HUES48 (cell line): ENCODE results near the gene UPF1.

Experiments
- H3K27ac ChIP-seq: one replicate; pipeline ENCODE4 v1.7.0; 2013; ENCODE audit warnings: low read depth, low read length, inconsistent platforms
- H3K27me3 ChIP-seq: 2 replicates; pipeline ENCODE4 v1.6.1; 2013; ENCODE audit warnings: mild to moderate bottlenecking, low read length; ENCODE audit not compliant: control insufficient read depth, insufficient read depth
- H3K36me3 ChIP-seq: 2 replicates; pipeline ENCODE4 v1.6.1; 2013; ENCODE audit warnings: low read length; ENCODE audit not compliant: control insufficient read depth, insufficient read depth
- H3K4me1 ChIP-seq: 2 replicates; pipeline ENCODE4 v1.6.1; 2013; ENCODE audit warnings: mild to moderate bottlenecking, low read length; ENCODE audit not compliant: control insufficient read depth, insufficient read depth
- H3K4me3 ChIP-seq: 2 replicates; pipeline ENCODE4 v1.5.1; 2013; ENCODE audit warnings: mild to moderate bottlenecking, low read depth, low read length
- H3K9ac ChIP-seq: 2 replicates; pipeline ENCODE4 v1.6.1; 2013; ENCODE audit warnings: mild to moderate bottlenecking, low read depth, low read length, moderate library complexity
- H3K9me3 ChIP-seq: 2 replicates; pipeline ENCODE4 v1.6.1; 2013; ENCODE audit warnings: low read length; ENCODE audit not compliant: control insufficient read depth, insufficient read depth

Gene UPF1

GRCh38 chr19:18866800-18867123, 35.0 kb downstream of the UPF1 start:
- peaks cover 63% of the 10 kb centered on the region for H3K36me3 ChIP-seq
- H3K27me3 ChIP-seq, result no peaks in the 10 kb centered on the region; the same call in 1 of the 2 replicates
- no peak overlapping the region for H3K27ac ChIP-seq
- no peak overlapping the region for H3K9ac ChIP-seq
- H3K9me3 ChIP-seq, result no peaks in the 10 kb centered on the region
- no peak overlapping the region for H3K4me3 ChIP-seq
- H3K4me1 ChIP-seq, result no peaks in the 10 kb centered on the region

GRCh38 chr19:18867199-18867598, 35.4 kb downstream of the UPF1 start:
- H3K4me3 ChIP-seq, result no peak overlapping the region
- H3K9ac ChIP-seq, result no peak overlapping the region
- no peak overlapping the region for H3K27ac ChIP-seq
- H3K4me1 ChIP-seq, result no peaks in the 10 kb centered on the region
- no peaks in the 10 kb centered on the region for H3K9me3 ChIP-seq
- H3K36me3 ChIP-seq, result peaks cover 58% of the 10 kb centered on the region
- no peaks in the 10 kb centered on the region; the same call in 1 of the 2 replicates for H3K27me3 ChIP-seq

- Histone ChIP-seq H3K27me3 (no peaks in the 10 kb centered on the region; the same call in 1 of the 2 replicates), H3K4me3 (no peak overlapping the region), H3K36me3 (peaks cover 53% of the 10 kb centered on the region), H3K27ac (no peak overlapping the region), H3K9me3 (no peaks in the 10 kb centered on the region), H3K4me1 (no peaks in the 10 kb centered on the region), H3K9ac (no peak overlapping the region)
Measured at GRCh38 chr19:18867751-18868150, 36.0 kb downstream of the UPF1 start.

DNA sequence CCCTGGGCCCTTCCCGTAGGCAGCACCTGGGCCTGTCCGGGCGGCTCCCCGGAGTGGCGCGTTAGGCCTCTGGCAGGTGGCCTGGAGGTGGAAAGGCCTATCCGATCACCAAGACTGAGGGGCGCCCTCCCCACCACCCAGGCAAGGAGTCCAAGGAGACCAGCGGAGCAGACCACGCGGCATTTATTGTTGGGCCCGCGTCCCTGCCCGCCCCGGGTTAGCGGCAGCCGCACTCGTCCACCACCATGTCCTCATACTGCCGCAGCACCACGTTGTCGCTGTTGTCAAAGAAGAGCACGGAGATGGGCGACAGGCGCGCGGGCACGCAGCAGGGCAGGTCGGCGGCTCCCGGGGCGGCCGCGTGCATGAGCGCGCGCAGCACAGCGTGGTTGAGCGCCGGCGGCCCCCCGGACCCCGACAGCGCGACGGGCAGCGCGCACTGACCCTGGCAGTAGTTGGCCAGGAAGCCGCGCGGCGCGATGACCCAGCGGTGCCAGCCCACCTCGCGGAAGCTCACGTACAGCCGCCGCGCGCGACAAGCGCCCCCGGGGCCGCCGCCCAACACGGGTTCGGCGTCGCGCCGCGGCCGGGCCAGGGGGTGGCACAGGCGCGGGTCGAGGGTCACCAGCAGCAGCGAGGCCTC, 36.7 kb downstream of the UPF1 start:
- Histone ChIP-seq H3K27me3 (no peaks in the 10 kb centered on the region; the same call in 1 of the 2 replicates), H3K27ac (no peak overlapping the region), H3K4me1 (no peaks in the 10 kb centered on the region), H3K4me3 (no peak overlapping the region), H3K36me3 (peaks cover 45% of the 10 kb centered on the region), H3K9ac (no peak overlapping the region), H3K9me3 (no peaks in the 10 kb centered on the region)

DNA sequence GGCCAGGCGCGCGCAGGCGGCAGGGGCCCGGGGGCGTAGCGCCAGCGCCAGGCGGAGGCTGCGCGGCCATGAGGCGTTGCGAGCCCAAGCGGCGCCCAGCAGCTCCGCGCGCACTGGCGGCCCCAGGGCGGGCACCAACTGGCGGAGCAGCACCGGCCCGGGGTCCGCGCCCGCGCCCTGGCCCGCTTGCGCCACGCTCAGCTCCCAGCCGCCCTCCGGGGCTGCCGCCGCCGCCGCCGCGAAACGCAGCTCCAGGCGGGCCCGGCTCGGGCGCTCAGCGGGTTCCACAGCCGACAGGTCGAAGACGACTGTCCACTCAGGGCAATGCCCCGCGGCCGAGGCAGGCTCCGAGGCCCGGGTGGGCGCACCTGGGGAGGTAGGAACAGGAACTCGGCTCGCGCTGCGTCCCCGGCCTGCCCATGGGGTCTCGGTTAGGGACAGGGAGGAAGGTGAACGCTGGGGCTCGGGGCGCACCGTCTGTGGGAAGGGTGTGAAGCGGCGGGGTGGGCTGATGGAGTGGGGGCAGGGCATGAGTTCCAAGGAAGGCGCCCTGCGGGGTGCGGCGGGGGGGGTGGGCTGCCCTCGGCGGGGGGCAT, 37.4 kb downstream of the UPF1 start:
- no peak overlapping the region for H3K9ac ChIP-seq
- no peaks in the 10 kb centered on the region; the same call in 1 of the 2 replicates for H3K27me3 ChIP-seq
- H3K27ac ChIP-seq, result no peak overlapping the region
- H3K36me3 ChIP-seq, result peaks cover 39% of the 10 kb centered on the region
- H3K9me3 ChIP-seq, result no peaks in the 10 kb centered on the region
- no peaks in the 10 kb centered on the region for H3K4me1 ChIP-seq
- H3K4me3 ChIP-seq, result no peak overlapping the region

DNA sequence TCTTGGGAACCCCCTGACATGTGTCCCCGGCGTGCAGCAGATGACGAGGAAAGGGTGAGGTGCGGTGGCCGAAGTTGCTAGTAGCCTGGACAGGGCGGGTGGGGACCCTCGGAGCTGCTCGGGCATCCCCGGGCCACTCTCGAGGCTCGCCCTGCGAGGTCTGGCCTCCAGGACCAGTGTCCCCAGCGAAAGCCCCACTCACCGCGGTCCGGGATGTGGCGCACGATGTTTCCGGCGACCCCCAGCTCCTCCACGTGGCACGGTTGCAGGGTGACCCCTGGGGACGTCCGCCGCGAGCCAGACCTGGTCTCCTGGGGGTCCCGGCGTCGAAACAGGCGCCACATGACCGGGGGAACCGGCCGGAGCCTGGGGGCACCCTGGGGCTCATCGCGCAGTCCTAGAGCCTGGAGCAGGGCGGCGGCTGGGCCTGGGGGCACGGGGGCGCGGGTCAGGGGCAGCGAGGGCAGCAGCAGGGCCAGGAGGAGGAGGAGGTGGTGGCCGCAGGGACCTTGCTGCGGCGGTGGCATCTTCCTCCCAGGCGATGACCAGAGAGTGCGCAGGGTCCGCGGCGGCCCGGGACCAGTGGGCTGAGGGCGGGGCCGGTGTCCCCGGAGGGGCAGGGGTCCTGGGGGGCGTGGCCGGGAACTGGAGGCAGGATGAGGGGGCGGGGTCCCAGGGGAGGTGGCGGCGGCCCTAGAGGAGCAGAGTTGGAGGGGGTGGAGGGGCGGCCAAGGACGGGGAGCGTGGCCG, 38.2 kb downstream of the UPF1 start:
- peaks cover 31% of the 10 kb centered on the region for H3K36me3 ChIP-seq
- H3K9me3 ChIP-seq, result no peaks in the 10 kb centered on the region
- no peak overlapping the region for H3K27ac ChIP-seq

DNA sequence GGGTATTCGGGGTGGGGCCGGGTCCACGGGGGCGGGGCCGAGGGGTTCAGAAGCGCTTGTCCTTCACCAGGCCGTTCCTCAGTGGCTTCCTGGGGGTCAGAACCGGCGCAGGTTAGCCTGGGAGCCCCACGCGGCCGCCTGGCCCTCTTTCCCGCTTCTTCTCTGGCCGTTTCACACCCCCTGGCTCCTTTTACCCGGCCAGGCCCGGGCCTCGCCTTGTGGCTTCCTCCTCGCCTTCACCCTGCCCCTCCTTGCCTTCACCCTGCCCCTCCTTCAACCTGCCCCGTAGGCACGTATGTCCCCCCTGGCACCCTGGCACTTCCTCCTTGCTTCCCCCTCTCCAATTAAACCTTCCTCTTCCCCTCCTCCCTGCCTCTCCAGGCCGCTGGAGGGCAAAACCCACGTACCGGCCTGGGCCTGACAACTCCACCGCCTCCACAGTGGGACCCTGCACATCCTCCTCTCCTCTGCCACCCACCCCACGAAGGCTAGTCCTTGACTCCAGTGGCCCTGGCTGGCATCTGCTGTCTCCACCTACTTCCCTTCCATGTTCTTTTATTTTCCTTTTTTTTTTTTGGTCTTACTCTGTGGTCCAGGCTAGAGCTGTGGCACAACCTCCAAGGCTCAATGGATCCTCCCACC, 38.9 kb downstream of the UPF1 start:
- no peak overlapping the region for H3K9ac ChIP-seq
- H3K4me1 ChIP-seq, result no peaks in the 10 kb centered on the region
- H3K27me3 ChIP-seq, result no peaks in the 10 kb centered on the region; the same call in 1 of the 2 replicates
- no peak overlapping the region for H3K4me3 ChIP-seq
- peaks cover 24% of the 10 kb centered on the region for H3K36me3 ChIP-seq
- no peaks in the 10 kb centered on the region for H3K9me3 ChIP-seq
- no peak overlapping the region for H3K27ac ChIP-seq

More for the DNA sequence above, 38.2 kb downstream of the UPF1 start:
- H3K9ac ChIP-seq, result no peak overlapping the region
- H3K4me3 ChIP-seq, result no peak overlapping the region
- H3K4me1 ChIP-seq, result no peaks in the 10 kb centered on the region
- no peaks in the 10 kb centered on the region; the same call in 1 of the 2 replicates for H3K27me3 ChIP-seq

GRCh38 chr19:18871543-18871942, 39.8 kb downstream of the UPF1 start:
- Histone ChIP-seq H3K27me3 (no peaks in the 10 kb centered on the region; the same call in 1 of the 2 replicates), H3K27ac (no peak overlapping the region), H3K4me1 (no peaks in the 10 kb centered on the region), H3K9me3 (no peaks in the 10 kb centered on the region), H3K36me3 (peaks cover 18% of the 10 kb centered on the region), H3K9ac (no peak overlapping the region), H3K4me3 (no peak overlapping the region)

DNA sequence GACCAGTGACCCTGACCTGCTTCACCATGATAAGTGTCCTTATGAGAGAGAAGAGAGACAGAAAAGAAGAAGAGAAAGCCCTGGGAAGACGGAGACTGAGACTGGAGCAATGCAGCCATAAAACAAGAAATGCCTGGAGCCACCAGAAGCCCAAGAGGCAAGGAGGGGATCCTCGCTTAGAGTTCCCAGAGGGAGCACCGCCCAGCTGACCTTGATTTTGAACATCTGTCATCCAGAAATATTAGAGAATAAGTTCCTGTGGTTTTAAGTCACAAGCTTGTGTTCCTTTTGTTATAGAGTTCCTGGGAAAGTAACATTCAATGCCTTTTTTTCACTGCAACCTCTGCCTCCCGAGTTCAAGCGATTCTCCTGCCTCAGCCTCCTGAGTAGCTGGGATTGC, 44.0 kb downstream of the UPF1 start:
- H3K4me3 ChIP-seq, result no peak overlapping the region
- H3K9me3 ChIP-seq, result no peaks in the 10 kb centered on the region; the same call in 1 of the 2 replicates
- H3K9ac ChIP-seq, result no peak overlapping the region
- H3K36me3 ChIP-seq, result peaks cover 10% of the 10 kb centered on the region
- H3K27me3 ChIP-seq, result no peaks in the 10 kb centered on the region; the same call in 1 of the 2 replicates
- H3K27ac ChIP-seq, result no peak overlapping the region
- no peaks in the 10 kb centered on the region for H3K4me1 ChIP-seq

DNA sequence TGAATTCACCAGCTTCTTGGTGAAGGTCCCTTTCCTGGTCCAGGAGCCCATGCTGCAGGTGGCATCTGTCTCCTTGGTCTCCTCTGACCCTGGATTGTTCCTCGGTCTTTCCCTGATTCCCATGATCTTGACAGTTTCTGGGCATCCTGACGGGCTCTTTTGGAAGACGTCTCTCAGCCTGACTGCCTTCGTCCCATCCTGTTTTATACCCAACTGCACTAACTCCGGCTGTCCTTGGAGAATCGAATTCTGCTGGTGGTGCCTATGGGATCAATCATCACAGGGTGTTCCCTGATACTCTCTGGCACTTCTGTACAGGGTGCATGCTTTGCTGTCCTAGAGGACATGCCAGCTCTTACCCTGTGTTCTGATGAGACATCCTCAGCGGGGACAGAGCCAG, 45.1 kb downstream of the UPF1 start:
- peaks cover 13% of the 10 kb centered on the region for H3K36me3 ChIP-seq
- no peaks in the 10 kb centered on the region for H3K27me3 ChIP-seq
- no peak overlapping the region for H3K9ac ChIP-seq
- no peaks in the 10 kb centered on the region; the same call in 1 of the 2 replicates for H3K9me3 ChIP-seq
- no peak overlapping the region for H3K27ac ChIP-seq
- H3K4me1 ChIP-seq, result no peaks in the 10 kb centered on the region
- no peak overlapping the region for H3K4me3 ChIP-seq
